Peyer's patch (tissue), 4 donors: ENCODE results near the gene ZBTB7B.

Experiments
- CTCF ChIP-seq, 6 experiments: fragments of 450-650 bp in 4 of 6; fragments of 200-600 bp in 2 of 6; sonication (generic) in 1 of 6; IDR thresholded peaks; one replicate each; pipeline ENCODE4 v1.5.1; 2017 to 2019; ENCODE audit warnings: antibody characterized with exemption in 6 of 6, mild to moderate bottlenecking in 3 of 6, moderate library complexity in 1 of 6
- POLR2A ChIP-seq, 2 donors: fragments of 450-650 bp; IDR thresholded peaks; one replicate each; pipeline ENCODE4 v1.5.1; 2017; ENCODE audit warnings: antibody characterized with exemption in 2 of 2, mild to moderate bottlenecking in 2 of 2, moderate library complexity in 2 of 2

DNA sequence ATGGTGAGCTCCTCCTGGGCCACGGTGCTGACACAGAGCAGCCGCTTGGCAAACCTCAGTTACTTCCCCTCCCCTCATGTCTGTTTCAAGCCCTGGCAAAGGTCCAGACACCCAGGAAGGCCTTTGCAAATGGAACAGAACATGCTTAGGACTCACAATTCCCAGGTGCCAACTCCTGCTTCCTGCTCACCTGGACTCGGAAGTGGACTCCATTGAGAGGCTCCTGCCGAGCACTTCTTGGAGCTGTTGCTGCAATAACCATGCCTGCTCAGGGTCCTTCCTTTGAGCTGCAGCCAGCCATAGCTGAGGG lies 20.3 kb downstream of the ZBTB7B start:
- no peak for TF ChIP-seq CTCF (IDR thresholded peaks at IDR 0.05)
- TF ChIP-seq POLR2A (IDR thresholded peaks at IDR 0.05) = peak in 1 of 2 donors; percentile 19
